ENCODE data around the gene CCDC92B.
"Not testable (repeated sequence)": the region's sequence is repeated elsewhere in the genome, so short reads cannot be mapped to it uniquely, and the experiment has no call there.

Gene CCDC92B

DNA sequence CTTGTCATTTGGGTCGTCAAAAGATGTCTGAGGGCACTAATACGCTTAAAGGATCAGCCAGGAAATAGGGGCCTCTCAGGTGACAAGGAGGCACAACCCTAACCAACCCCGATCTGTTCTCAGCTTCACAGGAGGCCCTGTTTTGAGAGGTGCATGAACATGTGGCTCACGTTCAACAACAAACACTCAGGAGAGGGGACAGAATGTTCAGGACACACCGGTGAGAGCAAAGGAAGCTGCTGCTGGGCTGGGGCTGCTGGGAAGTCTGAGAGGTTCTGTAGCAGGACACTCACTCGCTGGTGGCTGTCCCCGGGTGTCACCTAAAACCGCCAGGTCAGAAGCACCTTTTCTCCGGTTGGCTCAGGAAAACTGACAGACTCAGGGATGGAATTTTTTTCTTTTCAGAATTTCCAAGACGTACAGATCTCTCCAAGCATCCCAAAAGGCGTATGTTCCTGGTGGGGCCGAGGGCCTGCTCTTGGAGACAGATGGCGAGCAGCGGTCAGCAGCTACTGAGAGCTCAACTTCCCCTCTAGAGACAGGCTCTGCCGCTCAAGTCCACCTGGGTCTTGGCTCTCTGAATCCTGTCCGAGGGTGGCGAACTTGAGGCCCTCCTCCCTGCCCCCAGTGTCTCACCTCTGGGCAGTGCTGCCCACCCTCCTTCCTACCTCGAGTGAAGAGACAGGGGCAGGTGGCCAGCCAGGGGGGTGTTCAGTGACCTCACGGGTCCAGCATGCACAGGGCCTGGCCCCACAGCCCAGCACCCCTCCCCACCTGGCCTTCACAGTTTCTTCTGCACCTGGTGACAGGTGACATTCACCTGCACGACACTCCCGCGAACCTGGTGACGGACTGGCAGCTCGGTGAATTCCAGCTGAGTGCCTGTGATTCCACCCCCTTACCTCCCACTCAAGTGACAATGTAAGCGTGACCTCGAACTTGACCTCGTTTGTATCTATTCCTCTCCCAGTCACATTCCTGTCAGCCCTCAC is 60.8 kb downstream of the CCDC92B start:
- DNase-seq = peak; percentile 38

DNA sequence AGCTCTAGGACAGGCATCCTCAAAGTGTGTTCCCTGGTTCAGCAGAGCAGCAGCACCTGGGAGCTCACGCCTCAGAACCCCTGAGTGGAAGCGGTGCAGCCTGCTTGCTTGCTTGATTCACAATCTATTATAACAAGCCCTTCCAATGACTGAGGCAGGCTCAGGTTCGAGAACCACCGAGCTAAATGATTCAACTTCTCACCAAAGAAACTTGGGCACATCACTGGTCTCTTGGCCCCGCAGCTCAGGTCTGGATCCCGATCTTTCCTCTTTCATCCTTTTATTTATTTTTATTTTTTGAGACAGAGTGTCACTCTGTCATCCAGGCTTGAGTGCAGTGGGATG is 62.4 kb downstream of the CCDC92B start:
- DNase-seq = no peak

DNA sequence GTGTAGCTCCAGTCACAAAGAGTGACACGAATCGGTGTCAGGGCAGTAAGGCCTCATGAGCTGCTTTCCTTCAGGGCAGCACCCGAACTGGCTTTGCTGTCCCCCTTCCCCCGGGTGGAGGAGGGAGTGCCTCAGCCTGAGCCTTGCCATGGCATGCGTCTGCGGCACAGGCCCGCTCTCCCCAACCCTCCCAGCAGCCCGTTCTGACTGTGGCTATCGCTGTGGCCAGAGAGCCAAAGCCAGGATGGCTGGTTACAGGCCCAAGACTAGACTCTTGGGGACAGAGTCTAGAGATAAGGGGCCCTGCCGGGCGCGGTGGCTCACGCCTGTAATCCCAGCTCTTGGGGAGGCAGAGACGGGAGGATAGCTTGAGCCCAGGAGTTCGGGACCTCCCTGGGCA is 63.8 kb downstream of the CCDC92B start:
- DNase-seq = no peak

DNA sequence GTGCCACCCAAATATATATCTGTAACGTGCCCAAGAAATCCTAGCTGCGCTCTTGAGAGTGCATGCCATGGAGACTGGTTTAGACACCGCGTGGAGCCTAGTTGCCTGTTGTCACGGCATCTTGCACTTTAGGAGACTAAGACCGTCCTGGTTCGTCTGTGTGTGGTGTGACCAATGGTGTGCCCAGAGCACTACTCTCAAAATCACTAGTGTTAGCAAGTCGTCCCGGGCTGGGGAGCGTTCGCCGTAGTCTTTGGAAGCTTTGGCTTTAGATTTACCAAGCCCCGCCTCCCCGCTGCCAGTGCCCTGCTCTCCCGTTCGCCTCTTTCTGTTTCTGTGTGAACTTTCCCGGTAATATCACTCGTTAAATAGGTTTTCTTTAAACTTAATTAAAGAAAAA is 64.9 kb downstream of the CCDC92B start:
- DNase-seq = no peak

DNA sequence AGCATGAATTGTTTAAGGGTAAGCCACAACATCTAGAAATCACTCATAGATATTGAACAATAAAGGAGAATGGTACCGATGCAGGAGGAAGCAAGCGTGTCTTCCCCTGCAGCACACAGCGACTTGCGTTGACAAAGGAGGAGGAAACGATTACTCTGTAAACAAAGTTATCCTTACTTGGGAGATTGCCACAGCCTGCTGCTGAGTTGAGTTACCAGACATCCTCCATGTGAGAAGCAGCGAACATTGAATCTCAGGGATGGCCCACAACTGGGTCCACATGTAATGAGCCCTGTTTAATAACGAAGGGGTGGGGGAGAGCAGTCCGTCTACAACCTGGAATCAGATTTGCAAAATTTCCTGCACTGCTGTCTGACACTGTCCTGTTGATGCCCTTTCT is 65.5 kb downstream of the CCDC92B start:
- DNase-seq = no peak

DNA sequence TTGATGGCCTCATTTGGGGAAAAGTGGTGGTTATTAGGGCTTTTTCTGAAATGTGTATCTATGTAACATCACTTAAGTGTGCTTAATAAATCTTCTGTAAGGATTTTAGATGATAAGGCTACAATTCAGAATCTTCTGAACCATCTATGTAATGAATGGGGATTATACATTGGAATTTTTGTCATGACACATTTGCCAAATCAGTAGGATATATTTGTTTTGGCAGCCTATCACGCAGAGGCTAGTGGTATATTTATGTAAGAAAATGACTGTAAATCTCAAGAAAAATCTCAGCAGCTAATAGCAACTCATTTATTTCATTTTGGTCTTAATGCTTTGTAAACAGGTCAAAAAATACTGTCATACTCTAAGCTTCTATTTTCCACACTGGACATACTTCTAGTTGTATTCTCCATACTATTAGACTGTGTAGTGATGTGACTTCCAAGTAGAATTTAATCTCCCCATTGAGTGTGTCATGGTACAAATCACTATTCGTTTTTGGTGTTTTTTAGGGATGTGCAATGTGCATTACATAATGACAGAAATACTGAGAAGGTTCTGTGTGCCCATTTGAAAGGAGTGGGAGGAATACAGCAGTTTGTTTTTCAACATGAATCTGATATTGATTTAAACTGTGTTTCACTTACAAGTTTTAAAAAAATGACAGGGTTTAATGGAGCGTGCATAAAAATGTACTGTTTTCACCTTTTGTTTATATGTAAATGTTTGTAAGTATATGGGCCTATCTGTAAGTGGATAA is 67.1 kb downstream of the CCDC92B start:
- no peak for DNase-seq

DNA sequence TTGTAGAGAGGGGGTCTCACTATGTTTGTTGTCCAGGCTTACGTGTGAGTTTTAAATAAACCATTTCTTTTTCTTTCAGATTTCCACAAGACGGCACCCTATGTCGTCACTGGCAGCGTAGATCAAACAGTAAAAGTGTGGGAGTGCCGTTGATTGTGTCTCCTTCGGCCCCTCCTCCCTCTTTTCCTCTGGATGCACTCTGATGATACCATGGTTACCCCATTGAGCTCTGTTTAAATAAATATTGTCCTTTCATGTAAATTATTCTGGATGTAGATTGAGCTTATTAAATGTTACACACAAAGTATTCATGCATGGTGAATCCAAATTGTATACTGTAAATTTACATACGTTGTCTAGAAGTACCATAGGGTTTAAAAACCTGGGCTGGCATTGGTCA is 67.8 kb downstream of the CCDC92B start:
- no peak for DNase-seq

DNA sequence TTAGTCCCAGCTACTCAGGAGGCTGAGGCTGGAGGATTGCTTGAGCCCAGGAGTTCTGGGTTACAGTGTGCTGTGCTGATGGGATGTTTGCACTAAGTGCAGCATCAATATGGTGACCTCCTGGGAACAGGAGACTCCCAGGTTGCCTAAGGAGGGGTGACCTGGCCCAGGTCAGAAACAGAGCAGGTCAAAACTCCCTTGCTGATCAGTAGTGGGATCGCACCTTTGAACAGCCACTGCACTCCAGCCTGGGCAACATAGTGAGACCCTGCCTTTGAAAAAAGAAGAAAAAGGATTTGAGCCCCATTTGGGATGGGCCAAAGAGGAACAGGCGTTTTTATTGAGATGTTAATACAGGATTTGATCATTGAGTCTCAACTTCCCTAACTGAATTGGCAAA is 68.5 kb downstream of the CCDC92B start:
- DNase-seq = no peak

DNA sequence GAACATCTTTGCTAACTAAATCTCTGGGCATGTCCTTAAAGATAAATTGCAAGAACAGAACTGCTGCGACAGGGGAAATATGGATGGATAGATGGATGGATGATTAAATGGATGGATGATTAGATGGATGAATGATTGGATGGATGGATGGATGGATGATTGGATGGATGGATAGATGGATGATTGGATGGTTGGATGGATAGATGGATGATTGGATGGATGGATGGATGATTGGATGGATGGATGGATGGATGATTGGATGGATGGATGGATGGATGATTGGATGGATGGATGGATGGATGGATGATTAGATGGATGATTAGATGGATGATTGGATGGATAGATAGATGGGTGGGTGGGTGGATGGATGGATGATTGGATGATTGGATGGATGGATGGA is 70.2 kb downstream of the CCDC92B start:
- not testable (repeated sequence) for DNase-seq

All from NCI-H748 treated with DMSO at 0.1 percent for 48 hours (cell line).